ENCODE measurements around the gene PPP1R16B. TPM values are rescaled to one million over a fixed set of nuclear protein-coding genes. Genes with fewer than 3 reads are reported as not detected.
"Not testable (repeated sequence)": the region's sequence is repeated elsewhere in the genome, so short reads cannot be mapped to it uniquely, and the experiment has no call there.

The PPP1R16B gene
- total RNA-seq, 2 donors from 2014 or later = 74.6 to 119 TPM

- H3K27me3 Mint-ChIP-seq = no peaks in the 10 kb centered on the region
- no peaks in the 10 kb centered on the region for H3K9me3 Mint-ChIP-seq
- H3K4me1 Mint-ChIP-seq (ENCODE audit: low read depth in 2 of 2) = peaks cover 64 to 65% of the 10 kb centered on the region in 2 donors
- H3K27ac Mint-ChIP-seq = peak overlapping the region in 1 of 2 donors; percentile 86
- H3K36me3 Mint-ChIP-seq = no peaks in the 10 kb centered on the region
- no peak for ATAC-seq
- DNase-seq (ENCODE audit: low spot score) = no peak
- no peak overlapping the region for H3K4me3 Mint-ChIP-seq
Observed at GRCh38 chr20:38857703-38858102, 52.2 kb downstream of the PPP1R16B start.

DNA sequence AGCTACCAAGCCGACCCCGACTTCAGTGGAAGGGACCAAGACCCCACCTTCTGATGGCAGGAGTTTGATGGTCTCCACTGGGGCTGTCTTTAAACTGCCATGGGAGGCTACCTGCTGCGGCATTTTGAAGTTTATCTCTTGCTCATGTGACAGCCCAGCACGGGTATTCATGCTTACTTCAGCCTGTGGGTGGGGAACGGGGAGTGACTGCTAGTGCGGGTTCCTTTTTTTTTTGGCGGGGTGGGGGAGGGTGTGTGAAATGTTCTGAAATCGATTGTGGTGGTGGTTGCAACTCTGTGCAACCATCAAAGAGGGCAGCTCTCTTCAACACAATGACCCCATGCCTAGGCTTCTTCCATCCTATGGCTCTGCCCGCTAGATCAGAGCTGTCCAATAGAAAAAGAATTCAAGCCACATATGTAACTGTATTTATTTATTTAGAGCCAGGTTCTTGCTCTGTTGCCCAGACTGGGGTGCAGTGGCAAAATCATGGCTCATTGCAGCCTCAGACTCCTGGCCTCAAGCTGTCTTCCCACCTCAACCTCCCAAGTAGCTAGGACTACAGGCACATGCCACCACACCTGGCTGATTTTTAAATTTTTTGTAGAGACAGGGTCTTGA lies 53.7 kb downstream of the PPP1R16B start:
- Mint-ChIP-seq H3K4me3 (peak overlapping the region; percentile 57), H3K27me3 (no peaks in the 10 kb centered on the region), H3K9me3 (no peaks in the 10 kb centered on the region), H3K4me1 (ENCODE audit: low read depth in 2 of 2) (peaks cover 71 to 76% of the 10 kb centered on the region in 2 donors), H3K27ac (peak overlapping the region; percentile 49 to 86), H3K36me3 (no peaks in the 10 kb centered on the region)
- ATAC-seq = peak; percentile 67 to 73
- DNase-seq (ENCODE audit: low spot score) = peak; percentile 74

GRCh38 chr20:38859857-38860256 lies 54.4 kb downstream of the PPP1R16B start:
- not testable (repeated sequence) for H3K27me3 Mint-ChIP-seq; H3K36me3 Mint-ChIP-seq; H3K4me3 Mint-ChIP-seq; ATAC-seq; H3K9me3 Mint-ChIP-seq; H3K27ac Mint-ChIP-seq; DNase-seq (ENCODE audit: low spot score)
- peaks cover 66 to 72% of the 10 kb centered on the region in 2 donors for H3K4me1 Mint-ChIP-seq (ENCODE audit: low read depth in 2 of 2)

- no peak for ATAC-seq
- Mint-ChIP-seq H3K27ac (peak overlapping the region; percentile 45 to 64), H3K4me1 (ENCODE audit: low read depth in 2 of 2) (peaks cover 62% of the 10 kb centered on the region in 2 donors), H3K4me3 (no peak overlapping the region), H3K9me3 (no peaks in the 10 kb centered on the region), H3K27me3 (no peaks in the 10 kb centered on the region), H3K36me3 (no peaks in the 10 kb centered on the region)
- DNase-seq (ENCODE audit: low spot score) = no peak
Observed at GRCh38 chr20:38861071-38861401, 55.5 kb downstream of the PPP1R16B start.

GRCh38 chr20:38862226-38862625 lies 56.7 kb downstream of the PPP1R16B start:
- Mint-ChIP-seq H3K4me1 (ENCODE audit: low read depth in 2 of 2) (peaks cover 62 to 65% of the 10 kb centered on the region in 2 donors), H3K4me3 (peak overlapping the region; percentile 66), H3K27me3 (no peaks in the 10 kb centered on the region)

DNA sequence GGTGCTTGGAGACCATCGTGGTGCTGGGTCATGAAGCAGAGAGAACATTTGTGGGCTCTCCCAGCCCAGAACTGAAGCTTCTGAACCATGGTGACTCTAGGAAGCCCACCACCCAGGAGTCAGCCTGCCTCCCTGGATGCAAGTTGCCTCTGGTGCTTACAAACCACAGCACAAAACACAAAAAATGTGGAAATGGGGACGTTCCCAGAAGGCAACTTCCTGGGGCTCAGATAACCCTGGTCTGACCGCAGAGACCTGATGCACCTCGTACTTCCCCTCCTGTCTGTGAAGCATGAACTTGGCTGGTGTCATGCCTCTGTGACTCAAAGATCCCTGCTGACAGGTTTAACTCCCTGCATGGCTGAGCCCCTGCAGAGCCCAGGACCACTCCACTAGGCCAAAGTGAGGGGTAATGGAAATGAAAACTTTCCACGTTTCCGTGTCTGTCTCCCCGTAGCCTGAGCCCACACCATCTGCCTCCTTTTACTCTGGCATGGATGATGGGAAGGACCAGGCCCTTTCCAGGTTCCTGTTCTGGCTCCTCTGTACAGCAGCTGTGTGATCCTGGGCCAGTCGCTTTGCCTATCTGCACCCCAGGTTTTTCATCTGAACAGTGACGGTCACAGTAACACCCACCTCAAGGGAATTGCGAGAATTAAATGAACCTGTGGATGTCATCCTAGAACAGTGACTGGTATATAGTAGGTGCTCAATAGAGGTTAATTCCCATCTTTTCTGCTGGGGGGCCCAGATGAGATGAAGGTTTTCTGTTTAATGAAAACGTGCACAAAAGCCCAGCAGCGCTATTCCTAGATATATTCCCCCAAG lies 57.7 kb downstream of the PPP1R16B start:
- H3K36me3 Mint-ChIP-seq = no peaks in the 10 kb centered on the region
- DNase-seq (ENCODE audit: low spot score) (peak; percentile 77), ATAC-seq (peak; percentile 86 to 88)
- H3K27ac Mint-ChIP-seq = peak overlapping the region; percentile 64 to 84
- peak overlapping the region; percentile 66 for H3K4me3 Mint-ChIP-seq
- no peaks in the 10 kb centered on the region for H3K9me3 Mint-ChIP-seq
- H3K4me1 Mint-ChIP-seq (ENCODE audit: low read depth in 2 of 2) = peaks cover 62 to 66% of the 10 kb centered on the region in 2 donors
- H3K27me3 Mint-ChIP-seq = no peaks in the 10 kb centered on the region

More at GRCh38 chr20:38862226-38862625, 56.7 kb downstream of the PPP1R16B start:
- Mint-ChIP-seq H3K36me3 (no peaks in the 10 kb centered on the region), H3K27ac (peak overlapping the region; percentile 64 to 84), H3K9me3 (no peaks in the 10 kb centered on the region)
- ATAC-seq = no peak
- DNase-seq (ENCODE audit: low spot score) = no peak

DNA sequence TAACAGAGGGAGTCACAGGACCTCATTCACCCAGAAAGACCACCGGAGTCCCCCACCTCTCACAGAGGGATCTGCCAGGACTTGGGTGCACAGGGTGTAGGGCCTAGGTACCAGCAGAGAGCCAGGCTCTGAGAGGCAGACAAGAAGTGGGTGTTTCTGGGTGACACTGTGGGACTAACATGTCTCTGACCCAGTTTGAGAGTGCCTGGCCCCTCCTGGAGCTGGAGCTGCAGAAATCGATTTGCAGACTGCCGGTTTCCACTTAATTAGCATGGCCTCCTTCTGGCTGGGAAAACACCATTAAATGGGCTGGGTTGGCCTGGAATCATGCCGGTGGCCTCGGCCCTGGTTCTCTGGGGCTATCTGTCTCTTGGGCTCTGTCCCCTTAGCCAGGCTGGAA lies 59.2 kb downstream of the PPP1R16B start:
- DNase-seq (ENCODE audit: low spot score) (no peak), ATAC-seq (no peak)
- Mint-ChIP-seq H3K36me3 (no peaks in the 10 kb centered on the region), H3K9me3 (no peaks in the 10 kb centered on the region), H3K27me3 (no peaks in the 10 kb centered on the region), H3K4me1 (ENCODE audit: low read depth in 2 of 2) (peaks cover 57 to 59% of the 10 kb centered on the region in 2 donors), H3K4me3 (no peak overlapping the region), H3K27ac (no peak overlapping the region)

DNA sequence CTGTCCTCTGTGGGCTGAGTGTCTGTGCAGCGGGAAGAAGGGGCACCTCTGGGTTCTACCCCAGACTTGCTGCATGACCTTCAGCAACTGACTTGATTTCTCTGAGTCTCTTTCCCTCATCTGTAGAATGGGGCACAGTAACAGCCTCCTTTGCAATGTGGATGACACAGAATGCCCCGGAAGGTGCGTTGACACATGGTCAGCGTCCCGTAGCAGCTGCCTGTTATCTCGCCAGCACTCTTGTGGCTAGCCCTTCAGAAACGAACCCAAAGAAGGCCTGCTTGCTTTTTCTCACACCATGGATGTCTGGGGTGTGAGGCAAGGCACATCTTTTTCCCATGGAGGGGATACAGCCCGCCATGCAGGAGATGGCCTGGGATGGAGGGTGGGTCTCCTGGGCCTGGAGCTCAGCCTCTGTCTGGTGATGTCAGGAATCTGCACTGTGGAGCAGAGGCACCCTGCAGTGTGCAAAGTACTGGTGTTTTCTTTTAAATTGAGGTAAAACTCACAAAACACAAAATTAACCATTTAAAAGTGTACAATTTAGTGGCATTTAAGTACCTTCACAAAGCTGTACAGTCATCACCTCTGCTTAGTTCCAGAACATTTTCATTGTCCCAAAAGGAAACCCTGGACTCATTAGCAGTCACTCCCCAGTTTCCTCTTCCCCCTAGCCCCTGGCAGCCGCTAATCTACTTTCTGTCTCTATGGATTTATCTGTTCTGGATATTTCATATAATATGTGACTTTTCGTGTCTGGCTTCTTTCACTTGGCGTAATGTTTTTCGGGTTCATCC lies 61.0 kb downstream of the PPP1R16B start:
- H3K4me1 Mint-ChIP-seq (ENCODE audit: low read depth in 2 of 2) = peaks cover 62 to 64% of the 10 kb centered on the region in 2 donors

DNA sequence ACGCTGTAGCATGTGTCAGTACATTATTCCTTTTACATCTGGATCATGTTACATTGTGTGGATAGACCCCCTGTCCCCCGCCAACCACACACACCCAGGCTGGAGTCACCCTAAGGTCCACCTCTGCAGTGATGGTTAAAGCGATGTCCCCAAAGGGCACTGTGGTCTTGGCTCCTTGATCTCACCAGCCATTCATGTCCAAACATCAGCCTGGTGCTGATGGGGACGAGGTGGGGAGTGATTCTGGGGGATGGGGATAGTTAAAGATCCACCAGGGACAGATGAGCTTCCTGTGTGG lies 61.5 kb downstream of the PPP1R16B start:
- H3K36me3 Mint-ChIP-seq = no peaks in the 10 kb centered on the region
- DNase-seq (ENCODE audit: low spot score) (no peak), ATAC-seq (no peak)
- H3K4me1 Mint-ChIP-seq (ENCODE audit: low read depth in 2 of 2) = peaks cover 62 to 67% of the 10 kb centered on the region in 2 donors
- H3K27me3 Mint-ChIP-seq = no peaks in the 10 kb centered on the region
- H3K9me3 Mint-ChIP-seq = no peaks in the 10 kb centered on the region
- H3K27ac Mint-ChIP-seq = peak overlapping the region; percentile 56 to 97
- H3K4me3 Mint-ChIP-seq = peak overlapping the region; percentile 57

More for the DNA sequence above, 61.0 kb downstream of the PPP1R16B start:
- no peaks in the 10 kb centered on the region for H3K27me3 Mint-ChIP-seq
- peak overlapping the region; percentile 56 to 97 for H3K27ac Mint-ChIP-seq
- ATAC-seq (peak; percentile 72 to 79), DNase-seq (ENCODE audit: low spot score) (peak; percentile 73)
- H3K9me3 Mint-ChIP-seq = no peaks in the 10 kb centered on the region
- H3K36me3 Mint-ChIP-seq = no peaks in the 10 kb centered on the region
- peak overlapping the region; percentile 57 for H3K4me3 Mint-ChIP-seq

GRCh38 chr20:38870733-38871559 lies 65.4 kb downstream of the PPP1R16B start:
- H3K9me3 Mint-ChIP-seq = no peaks in the 10 kb centered on the region
- no peak for DNase-seq (ENCODE audit: low spot score)
- no peaks in the 10 kb centered on the region for H3K27me3 Mint-ChIP-seq
- no peaks in the 10 kb centered on the region for H3K36me3 Mint-ChIP-seq
- ATAC-seq = no peak
- H3K4me1 Mint-ChIP-seq (ENCODE audit: low read depth in 2 of 2) = peaks cover 78 to 82% of the 10 kb centered on the region in 2 donors
- peak overlapping the region; percentile 74 for H3K4me3 Mint-ChIP-seq
- peak overlapping the region; percentile 96 to 97 for H3K27ac Mint-ChIP-seq

GRCh38 chr20:38871560-38871953 lies 66.1 kb downstream of the PPP1R16B start:
- Mint-ChIP-seq H3K4me3 (peak overlapping the region; percentile 95), H3K9me3 (no peaks in the 10 kb centered on the region), H3K27me3 (no peaks in the 10 kb centered on the region), H3K27ac (peak overlapping the region; percentile 96 to 97), H3K4me1 (ENCODE audit: low read depth in 2 of 2) (peaks cover 75 to 82% of the 10 kb centered on the region in 2 donors), H3K36me3 (no peaks in the 10 kb centered on the region)
- DNase-seq (ENCODE audit: low spot score) (no peak), ATAC-seq (no peak)

DNA sequence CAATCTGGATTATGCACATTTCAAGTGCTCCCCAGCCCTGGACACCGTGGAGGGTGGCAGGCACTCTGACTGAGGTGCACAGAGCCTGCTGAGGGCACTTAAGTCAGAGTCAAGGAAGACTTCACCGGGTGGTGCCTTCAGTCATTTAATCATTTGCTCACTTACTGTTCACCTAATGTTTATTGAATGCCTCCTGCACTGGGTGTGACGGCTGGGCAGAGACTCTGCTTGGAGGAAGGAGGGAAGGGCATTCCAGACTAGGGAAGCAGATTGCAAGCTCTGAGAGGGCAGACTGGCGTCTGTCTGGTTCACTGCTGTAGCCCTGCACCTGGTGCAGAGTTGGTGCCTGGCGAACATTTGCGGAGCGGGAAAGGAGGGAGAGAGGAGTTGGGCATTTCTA lies 66.5 kb downstream of the PPP1R16B start:
- DNase-seq (ENCODE audit: low spot score) (no peak), ATAC-seq (no peak)
- Mint-ChIP-seq H3K9me3 (no peaks in the 10 kb centered on the region), H3K4me1 (ENCODE audit: low read depth in 2 of 2) (peaks cover 71 to 82% of the 10 kb centered on the region in 2 donors), H3K4me3 (peak overlapping the region; percentile 95), H3K27me3 (no peaks in the 10 kb centered on the region), H3K27ac (peak overlapping the region; percentile 96 to 97), H3K36me3 (no peaks in the 10 kb centered on the region)

- no peak for ATAC-seq
- peak overlapping the region; percentile 96 to 97 for H3K27ac Mint-ChIP-seq
- peak overlapping the region; percentile 95 for H3K4me3 Mint-ChIP-seq
- H3K36me3 Mint-ChIP-seq = no peaks in the 10 kb centered on the region
- no peaks in the 10 kb centered on the region for H3K9me3 Mint-ChIP-seq
- no peaks in the 10 kb centered on the region for H3K27me3 Mint-ChIP-seq
- no peak for DNase-seq (ENCODE audit: low spot score)
- H3K4me1 Mint-ChIP-seq (ENCODE audit: low read depth in 2 of 2) = peaks cover 72 to 86% of the 10 kb centered on the region in 2 donors
Observed at GRCh38 chr20:38872491-38873049, 67.1 kb downstream of the PPP1R16B start.

All from natural killer cell treated with Interleukin-12 subunit alpha and Interleukin-12 subunit beta and Interleukin-15 and Interleukin-18, amount 100 ng/mL, for 72 hours (primary cell).